Endothelial cell of umbilical vein (primary cell): ENCODE measurements around the gene NOTCH1. TPM values are rescaled to one million over a fixed set of nuclear protein-coding genes. Genes with fewer than 3 reads are reported as not detected.

Experiments
- BruUV-seq: library from RNA; stranded (reverse); fragments of 400-500 nt; replicated peaks from 2 replicates; lab custom pipeline; 2021; lab: Mats Ljungman, UMichigan
- CTCF ChIA-PET: fragments of 300-600, 350-600 bp; sonication (Branson Sonifier 250); formaldehyde crosslinking; loops from one replicate; lab custom pipeline; 2021; ENCODE audit warnings: antibody characterized with exemption, inconsistent platforms; lab: Charles Lee
- POLR2A ChIA-PET: fragments of 300-600, 350-600 bp; sonication (Branson Sonifier 250); formaldehyde crosslinking; loops from one replicate; lab custom pipeline; 2021; ENCODE audit warnings: antibody characterized with exemption, inconsistent platforms; lab: Charles Lee
- DNase-seq: peaks from one replicate; pipeline ENCODE4 v3.0.0-alpha.2; 2011; ENCODE audit warnings: low read depth, low spot score
- FAIRE-seq: peaks from 2 replicates; lab custom pipeline; 2011; peaks lifted over from hg19 to GRCh38; lab: Jason Lieb, UNC
- H2AFZ ChIP-seq: 2 replicates; pipeline ENCODE4 v1.6.0; 2012; ENCODE audit warnings: low read depth, low read length, control low read depth, inconsistent platforms
- H3K27ac ChIP-seq: 2 replicates; pipeline ENCODE4 v1.5.1; 2011; ENCODE audit warnings: low read depth, mild to moderate bottlenecking, control low read depth, low read length, moderate library complexity; ENCODE audit not compliant: insufficient read depth
- H3K27me3 ChIP-seq, 2 experiments: 2 replicates each; pipeline versions ENCODE4 v1.6.0 to v1.6.1; 2011; ENCODE audit warnings: low read length in 2 of 2, mixed read lengths in 1 of 2; ENCODE audit not compliant: control insufficient read depth in 2 of 2, insufficient read depth in 2 of 2
- H3K36me3 ChIP-seq, 2 experiments: 2 replicates in 1 of 2; 3 replicates in 1 of 2; pipeline ENCODE4 v1.5.1; 2011; ENCODE audit warnings: low read length in 2 of 2, mild to moderate bottlenecking in 1 of 2, moderate library complexity in 1 of 2; ENCODE audit not compliant: control insufficient read depth in 2 of 2, insufficient read depth in 2 of 2; ENCODE audit errors: extremely low read depth in 1 of 2
- H3K4me1 ChIP-seq: 3 replicates; pipeline ENCODE4 v1.5.1; 2011; ENCODE audit warnings: mild to moderate bottlenecking, low read length; ENCODE audit not compliant: control insufficient read depth, insufficient read depth; ENCODE audit errors: extremely low read depth
- H3K4me2 ChIP-seq: 2 replicates; pipeline ENCODE4 v1.6.1; 2011; ENCODE audit warnings: low read length, control low read depth, mixed read lengths; ENCODE audit not compliant: insufficient read depth
- H3K4me3 ChIP-seq, 3 experiments: fragments of 200-600 bp in 1 of 3; sonication (generic), shearing (Covaris generic) in 1 of 3; replicated peaks in 1 of 3; 2 replicates each; pipeline ENCODE4 v1.5.1; 2011 to 2016; ENCODE audit warnings: control low read depth in 3 of 3, low read length in 3 of 3, mild to moderate bottlenecking in 2 of 3, inconsistent platforms in 1 of 3, low read depth in 1 of 3, moderate library complexity in 1 of 3; ENCODE audit not compliant: insufficient read depth in 1 of 3
- H3K79me2 ChIP-seq: 2 replicates; pipeline ENCODE4 v1.6.0; 2012; ENCODE audit warnings: low read length, inconsistent platforms; ENCODE audit not compliant: control insufficient read depth, insufficient read depth
- H3K9ac ChIP-seq: replicated peaks from 2 replicates; pipeline ENCODE3; 2011; ENCODE audit warnings: low read length, control low read depth; ENCODE audit not compliant: insufficient read depth; ENCODE audit errors: extremely low read depth
- H3K9me1 ChIP-seq: replicated peaks from 3 replicates; pipeline ENCODE4 v1.6.0; 2011; ENCODE audit warnings: mild to moderate bottlenecking, low read length; ENCODE audit not compliant: control insufficient read depth, insufficient read depth; ENCODE audit errors: extremely low read depth
- H3K9me3 ChIP-seq: replicated peaks from 2 replicates; pipeline ENCODE4 v1.5.1; 2012; ENCODE audit warnings: low read length, inconsistent platforms; ENCODE audit not compliant: control insufficient read depth, insufficient read depth
- H4K20me1 ChIP-seq: replicated peaks from 2 replicates; pipeline ENCODE3; 2011; ENCODE audit warnings: mild to moderate bottlenecking, low read length; ENCODE audit not compliant: control insufficient read depth, insufficient read depth; ENCODE audit errors: extremely low read depth
- GATA2 ChIP-seq: IDR thresholded peaks from 2 replicates; pipeline ENCODE4 v1.7.0; 2011; ENCODE audit warnings: low read depth, mild to moderate bottlenecking, moderate library complexity, mixed read lengths, low read length; ENCODE audit not compliant: insufficient read length, insufficient read depth
- MAX ChIP-seq: IDR thresholded peaks from 2 replicates; pipeline ENCODE4 v1.6.1; 2011; ENCODE audit not compliant: insufficient read depth, insufficient read length
- POLR2A ChIP-seq: IDR thresholded peaks from 2 replicates; pipeline ENCODE4 v1.6.1; 2012; ENCODE audit warnings: low read depth, mild to moderate bottlenecking, control low read depth, low read length
- POLR2AphosphoS5 ChIP-seq: IDR thresholded peaks from 2 replicates; pipeline ENCODE4 v1.6.1; 2012; ENCODE audit warnings: low read depth, mild to moderate bottlenecking, control low read depth, low read length, moderate library complexity; ENCODE audit not compliant: insufficient read depth
- dilution Hi-C: fragments of 300-500 bp; cut with MboI; formaldehyde crosslinking; loops from one replicate; pipeline ENCODE4 v1.15.0; 2019; ENCODE audit warnings: low sequenced_read_pairs; ENCODE audit not compliant: extremely low pct_ligation_motif_present
- intact Hi-C: fragments of 100-400 bp; cut with micrococcal nuclease; formaldehyde crosslinking; loops from one replicate; pipeline ENCODE4 v1.10.0; 2022
- polyA plus RNA-seq, 4 experiments: library from polyadenylated mRNA; depleted of rRNA in 3 of 4; stranded (reverse) in 3 of 4; unstranded in 1 of 4; fragments of >200 nt; gene quantifications; 2 replicates each; pipeline versions ENCODE4 v1.2.1 to v1.2.3, GENCODE V29; 2011 to 2012; ENCODE audit warnings: missing spikeins in 1 of 4
- total RNA-seq: library from RNA; stranded (reverse); gene quantifications from 2 replicates; pipeline ENCODE4 v1.2.3, GENCODE V29; 2021

NOTCH1 gene
- total and polyA plus RNA-seq, 2 donors (not counting 3 experiments of a cell fraction or from before 2014, with no cell fraction given): 31.7 to 153 TPM

GRCh38 chr9:136590821-136591752 is 45.2 kb upstream of the NOTCH1 start:
- H3K27me3 ChIP-seq: no peaks in the 10 kb centered on the region
- no peak overlapping the region for H3K4me3 ChIP-seq
- no peak overlapping the region for H2AFZ ChIP-seq
- no peaks in the 10 kb centered on the region for H3K36me3 ChIP-seq
- TF ChIP-seq GATA2 (no peak), MAX (no peak), POLR2AphosphoS5 (no peak), POLR2A (no peak)
- dilution Hi-C loops (no loop called here), intact Hi-C loops (no loop called here)
- no peak for FAIRE-seq
- H3K4me1 ChIP-seq: peaks cover 14% of the 10 kb centered on the region
- CTCF ChIA-PET: interaction anchor here (1.3 kb wide), 1 partner anchor 13 kb away, joined by 5 read pairs; no protein-coding TSS in a partner anchor
- DNase-seq: no peak
- H3K4me2 ChIP-seq: no peak overlapping the region
- H3K27ac ChIP-seq: no peak overlapping the region
- POLR2A ChIA-PET: no interaction called here
- no peaks in the 10 kb centered on the region for H3K79me2 ChIP-seq
- no TSS peak for BruUV-seq
- H4K20me1 ChIP-seq: no peaks in the 10 kb centered on the region
- H3K9ac ChIP-seq: no peak overlapping the region
- no peaks in the 10 kb centered on the region for H3K9me3 ChIP-seq
- no peaks in the 10 kb centered on the region for H3K9me1 ChIP-seq
